ENCODE measurements around the gene MAN2A2. TPM values are rescaled to one million over a fixed set of nuclear protein-coding genes. Genes with fewer than 3 reads are reported as not detected.

MAN2A2 gene
- total and polyA plus RNA-seq, 9 of the 15 experiments (the other 6 are each of a cell fraction or from before 2014, with no cell fraction given) = 7.3 to 151 (median 43.4) TPM

- TF ChIP-seq, protein P1, sequence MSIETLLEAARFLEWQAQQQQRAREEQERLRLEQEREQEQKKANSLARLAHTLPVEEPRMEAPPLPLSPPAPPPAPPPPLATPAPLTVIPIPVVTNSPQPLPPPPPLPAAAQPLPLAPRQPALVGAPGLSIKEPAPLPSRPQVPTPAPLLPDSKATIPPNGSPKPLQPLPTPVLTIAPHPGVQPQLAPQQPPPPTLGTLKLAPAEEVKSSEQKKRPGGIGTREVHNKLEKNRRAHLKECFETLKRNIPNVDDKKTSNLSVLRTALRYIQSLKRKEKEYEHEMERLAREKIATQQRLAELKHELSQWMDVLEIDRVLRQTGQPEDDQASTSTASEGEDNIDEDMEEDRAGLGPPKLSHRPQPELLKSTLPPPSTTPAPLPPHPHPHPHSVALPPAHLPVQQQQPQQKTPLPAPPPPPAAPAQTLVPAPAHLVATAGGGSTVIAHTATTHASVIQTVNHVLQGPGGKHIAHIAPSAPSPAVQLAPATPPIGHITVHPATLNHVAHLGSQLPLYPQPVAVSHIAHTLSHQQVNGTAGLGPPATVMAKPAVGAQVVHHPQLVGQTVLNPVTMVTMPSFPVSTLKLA (conservative IDR thresholded peaks at IDR 0.05) = peak; percentile 46 to 71; a peak in 3 of 4 replicates
- TF ChIP-seq ZNF12 (CRISPR knock-in tag; IDR thresholded peaks at IDR 0.05) (0 out of 2 replicates have a peak, but pooled peaks have one; percentile 38), TOE1 (IDR thresholded peaks at IDR 0.05; ENCODE audit: borderline replicate concordance) (no peak), TOE1 (CRISPR knock-in tag; IDR thresholded peaks at IDR 0.05; ENCODE audit: borderline replicate concordance, low read depth) (no peak), EP400 (IDR thresholded peaks at IDR 0.05) (peak; percentile 80), ZNF140 (CRISPR knock-in tag; IDR thresholded peaks at IDR 0.05) (no peak), MYC (IDR thresholded peaks at IDR 0.05; ENCODE audit: low read depth, low read length) (peak; percentile 80), MYC (CRISPR knock-in tag; IDR thresholded peaks at IDR 0.05; ENCODE audit: borderline replicate concordance, low read depth) (no peak), ZNF79 (CRISPR knock-in tag; IDR thresholded peaks at IDR 0.05; ENCODE audit: low read depth) (no peak), MCM5 (IDR thresholded peaks at IDR 0.05; ENCODE audit: low read depth) (no peak), HMGN3 (IDR thresholded peaks at IDR 0.05; ENCODE audit: borderline replicate concordance, extremely low read depth, insufficient read length, low read depth, low read length) (no peak), ZNF778 (CRISPR knock-in tag; IDR thresholded peaks at IDR 0.05) (no peak), ZNF3 (CRISPR knock-in tag; IDR thresholded peaks at IDR 0.05) (no peak), CBFA2T3 (IDR thresholded peaks at IDR 0.05) (peak; percentile 32; the same call in 1 of the 2 replicates), NRF1 (conservative IDR thresholded peaks at IDR 0.05 in 1 of 2, IDR thresholded peaks at IDR 0.05 in 1 of 2) (no peak), CHAMP1 (IDR thresholded peaks at IDR 0.05) (no peak)
- TF ChIP-seq, protein P2, sequence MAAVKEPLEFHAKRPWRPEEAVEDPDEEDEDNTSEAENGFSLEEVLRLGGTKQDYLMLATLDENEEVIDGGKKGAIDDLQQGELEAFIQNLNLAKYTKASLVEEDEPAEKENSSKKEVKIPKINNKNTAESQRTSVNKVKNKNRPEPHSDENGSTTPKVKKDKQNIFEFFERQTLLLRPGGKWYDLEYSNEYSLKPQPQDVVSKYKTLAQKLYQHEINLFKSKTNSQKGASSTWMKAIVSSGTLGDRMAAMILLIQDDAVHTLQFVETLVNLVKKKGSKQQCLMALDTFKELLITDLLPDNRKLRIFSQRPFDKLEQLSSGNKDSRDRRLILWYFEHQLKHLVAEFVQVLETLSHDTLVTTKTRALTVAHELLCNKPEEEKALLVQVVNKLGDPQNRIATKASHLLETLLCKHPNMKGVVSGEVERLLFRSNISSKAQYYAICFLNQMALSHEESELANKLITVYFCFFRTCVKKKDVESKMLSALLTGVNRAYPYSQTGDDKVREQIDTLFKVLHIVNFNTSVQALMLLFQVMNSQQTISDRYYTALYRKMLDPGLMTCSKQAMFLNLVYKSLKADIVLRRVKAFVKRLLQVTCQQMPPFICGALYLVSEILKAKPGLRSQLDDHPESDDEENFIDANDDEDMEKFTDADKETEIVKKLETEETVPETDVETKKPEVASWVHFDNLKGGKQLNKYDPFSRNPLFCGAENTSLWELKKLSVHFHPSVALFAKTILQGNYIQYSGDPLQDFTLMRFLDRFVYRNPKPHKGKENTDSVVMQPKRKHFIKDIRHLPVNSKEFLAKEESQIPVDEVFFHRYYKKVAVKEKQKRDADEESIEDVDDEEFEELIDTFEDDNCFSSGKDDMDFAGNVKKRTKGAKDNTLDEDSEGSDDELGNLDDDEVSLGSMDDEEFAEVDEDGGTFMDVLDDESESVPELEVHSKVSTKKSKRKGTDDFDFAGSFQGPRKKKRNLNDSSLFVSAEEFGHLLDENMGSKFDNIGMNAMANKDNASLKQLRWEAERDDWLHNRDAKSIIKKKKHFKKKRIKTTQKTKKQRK (IDR thresholded peaks at IDR 0.05; ENCODE audit: borderline replicate concordance, low read depth, low read length) = no peak
- TF ChIP-seq, protein P3, sequence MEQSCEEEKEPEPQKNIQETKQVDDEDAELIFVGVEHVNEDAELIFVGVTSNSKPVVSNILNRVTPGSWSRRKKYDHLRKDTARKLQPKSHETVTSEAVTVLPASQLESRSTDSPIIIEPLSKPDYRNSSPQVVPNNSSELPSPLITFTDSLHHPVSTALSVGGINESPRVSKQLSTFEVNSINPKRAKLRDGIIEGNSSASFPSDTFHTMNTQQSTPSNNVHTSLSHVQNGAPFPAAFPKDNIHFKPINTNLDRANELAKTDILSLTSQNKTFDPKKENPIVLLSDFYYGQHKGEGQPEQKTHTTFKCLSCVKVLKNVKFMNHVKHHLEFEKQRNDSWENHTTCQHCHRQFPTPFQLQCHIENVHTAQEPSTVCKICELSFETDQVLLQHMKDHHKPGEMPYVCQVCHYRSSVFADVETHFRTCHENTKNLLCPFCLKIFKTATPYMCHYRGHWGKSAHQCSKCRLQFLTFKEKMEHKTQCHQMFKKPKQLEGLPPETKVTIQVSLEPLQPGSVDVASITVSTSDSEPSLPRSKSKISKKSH (CRISPR knock-in tag; IDR thresholded peaks at IDR 0.05) = no peak
Observed at GRCh38 chr15:90903733-90904536, 833 bp downstream of the MAN2A2 start (continued).
